Esophagus squamous epithelium (tissue), 5 donors: ENCODE measurements around the gene DNAJA3. TPM values are rescaled to one million over a fixed set of nuclear protein-coding genes. Genes with fewer than 3 reads are reported as not detected.

Experiments
- DNase-seq: peaks from one replicate; lab custom pipeline; 2025; lab: John Stamatoyannopoulos, UW
- H3K27ac ChIP-seq, 4 donors: fragments of 200-600 bp; sonication (generic); one replicate each; pipeline ENCODE4 v1.5.1; 2016 to 2019; ENCODE audit warnings: mild to moderate bottlenecking in 1 of 4
- H3K27me3 ChIP-seq, 4 donors: fragments of 200-600 bp; sonication (generic); 1 replicate in 3 of 4; 2 replicates in 1 of 4; pipeline versions ENCODE4 v1.5.1 to v1.6.0; 2017 to 2021; ENCODE audit warnings: antibody characterized with exemption in 1 of 4
- H3K36me3 ChIP-seq, 3 donors: fragments of 200-600 bp; sonication (generic); one replicate each; pipeline ENCODE4 v1.5.1; 2016 to 2019
- H3K4me1 ChIP-seq, 3 donors: fragments of 200-600 bp; sonication (generic); one replicate each; pipeline ENCODE4 v1.5.1; 2017 to 2019
- H3K4me3 ChIP-seq, 4 donors: fragments of 200-600 bp; sonication (generic); 1 replicate in 3 of 4; 2 replicates in 1 of 4; pipeline ENCODE4 v1.5.1; 2016 to 2019; ENCODE audit warnings: mild to moderate bottlenecking in 2 of 4, moderate library complexity in 1 of 4
- H3K9me3 ChIP-seq, 3 donors: fragments of 200-600 bp; sonication (generic); one replicate each; pipeline ENCODE4 v1.5.1; 2016 to 2019
- POLR2A ChIP-seq, 4 donors: fragments of 450-650 bp; IDR thresholded peaks; one replicate each; pipeline ENCODE4 v1.6.1; 2017; ENCODE audit warnings: antibody characterized with exemption in 4 of 4, mild to moderate bottlenecking in 4 of 4, moderate library complexity in 3 of 4
- WGBS, 2 donors: methylation state at CpG; one replicate each; pipeline ENCODE4 v1.1.5; 2018; 5-methylcytosine and 5-hydroxymethylcytosine counted together
- intact Hi-C: fragments of 100-400 bp; cut with DNase I; formaldehyde crosslinking; loops from one replicate; pipeline ENCODE4 v1.15.0; 2022
- total RNA-seq, 4 donors: library from RNA; depleted of rRNA; stranded (reverse); fragments of >200 nt; gene quantifications; one replicate each; pipeline ENCODE4 v1.1.0, GENCODE V29; 2016
- TF ChIP-seq, protein P1 (sequence below), 6 experiments: fragments of 450-650 bp in 4 of 6; fragments of 200-600 bp in 2 of 6; sonication (generic) in 2 of 6; IDR thresholded peaks; one replicate each; pipeline ENCODE4 v1.5.1; 2016 to 2019; ENCODE audit warnings: antibody characterized with exemption in 6 of 6, mild to moderate bottlenecking in 4 of 6, moderate library complexity in 4 of 6
- donor health status: DM: yes; HTN: yes; CAD: no.

The DNAJA3 gene
- total RNA-seq, 4 donors from 2014 or later: 45.2 to 59.1 (median 49.1) TPM

GRCh38 chr16:4455951-4456350 lies 30.3 kb downstream of the DNAJA3 start:
- Histone ChIP-seq H3K27ac (no peak overlapping the region), H3K9me3 (no peaks in the 10 kb centered on the region), H3K4me1 (peaks cover 0 to 10% (median 4%) of the 10 kb centered on the region in 3 donors), H3K36me3 (peaks cover 24 to 100% (median 39%) of the 10 kb centered on the region in 3 donors), H3K4me3 (no peak overlapping the region), H3K27me3 (no peaks in the 10 kb centered on the region)
- intact Hi-C loops: no loop called here
- TF ChIP-seq, protein P1, sequence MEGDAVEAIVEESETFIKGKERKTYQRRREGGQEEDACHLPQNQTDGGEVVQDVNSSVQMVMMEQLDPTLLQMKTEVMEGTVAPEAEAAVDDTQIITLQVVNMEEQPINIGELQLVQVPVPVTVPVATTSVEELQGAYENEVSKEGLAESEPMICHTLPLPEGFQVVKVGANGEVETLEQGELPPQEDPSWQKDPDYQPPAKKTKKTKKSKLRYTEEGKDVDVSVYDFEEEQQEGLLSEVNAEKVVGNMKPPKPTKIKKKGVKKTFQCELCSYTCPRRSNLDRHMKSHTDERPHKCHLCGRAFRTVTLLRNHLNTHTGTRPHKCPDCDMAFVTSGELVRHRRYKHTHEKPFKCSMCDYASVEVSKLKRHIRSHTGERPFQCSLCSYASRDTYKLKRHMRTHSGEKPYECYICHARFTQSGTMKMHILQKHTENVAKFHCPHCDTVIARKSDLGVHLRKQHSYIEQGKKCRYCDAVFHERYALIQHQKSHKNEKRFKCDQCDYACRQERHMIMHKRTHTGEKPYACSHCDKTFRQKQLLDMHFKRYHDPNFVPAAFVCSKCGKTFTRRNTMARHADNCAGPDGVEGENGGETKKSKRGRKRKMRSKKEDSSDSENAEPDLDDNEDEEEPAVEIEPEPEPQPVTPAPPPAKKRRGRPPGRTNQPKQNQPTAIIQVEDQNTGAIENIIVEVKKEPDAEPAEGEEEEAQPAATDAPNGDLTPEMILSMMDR (IDR thresholded peaks at IDR 0.05): no peak
- no peak for TF ChIP-seq POLR2A (IDR thresholded peaks at IDR 0.05)
- no peak for DNase-seq
- 74 to 81% methylated on average over 7 to 10 of the region's 10 CpGs for WGBS, 2 donors

DNA sequence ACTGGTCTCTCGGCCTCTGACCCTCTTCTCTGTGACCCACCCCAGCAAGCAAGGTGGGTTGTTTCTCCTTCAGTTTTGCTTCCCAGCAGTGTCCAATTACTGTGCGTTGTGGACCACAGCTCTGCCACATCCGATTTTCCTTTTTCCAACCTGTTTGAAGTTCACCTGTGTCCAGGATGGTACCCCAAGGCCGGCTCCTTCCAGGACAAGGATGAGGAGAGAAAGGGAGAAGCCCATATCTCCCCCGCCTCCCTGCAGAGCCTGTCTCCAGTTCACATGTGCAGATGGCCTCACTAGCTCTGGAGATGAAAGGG lies 35.2 kb downstream of the DNAJA3 start:
- Histone ChIP-seq H3K36me3 (peaks cover 4 to 100% (median 17%) of the 10 kb centered on the region in 3 donors), H3K27ac (no peak overlapping the region), H3K27me3 (no peaks in the 10 kb centered on the region), H3K4me3 (no peak overlapping the region), H3K9me3 (no peaks in the 10 kb centered on the region), H3K4me1 (peaks cover 0 to 10% (median 4%) of the 10 kb centered on the region in 3 donors)
- DNase-seq: no peak
- TF ChIP-seq, protein P1 (IDR thresholded peaks at IDR 0.05): no peak
- no peak for TF ChIP-seq POLR2A (IDR thresholded peaks at IDR 0.05)
- intact Hi-C loops: no loop called here
- 78 to 88% methylated on average over 3 to 4 of the region's 5 CpGs for WGBS, 2 donors

DNA sequence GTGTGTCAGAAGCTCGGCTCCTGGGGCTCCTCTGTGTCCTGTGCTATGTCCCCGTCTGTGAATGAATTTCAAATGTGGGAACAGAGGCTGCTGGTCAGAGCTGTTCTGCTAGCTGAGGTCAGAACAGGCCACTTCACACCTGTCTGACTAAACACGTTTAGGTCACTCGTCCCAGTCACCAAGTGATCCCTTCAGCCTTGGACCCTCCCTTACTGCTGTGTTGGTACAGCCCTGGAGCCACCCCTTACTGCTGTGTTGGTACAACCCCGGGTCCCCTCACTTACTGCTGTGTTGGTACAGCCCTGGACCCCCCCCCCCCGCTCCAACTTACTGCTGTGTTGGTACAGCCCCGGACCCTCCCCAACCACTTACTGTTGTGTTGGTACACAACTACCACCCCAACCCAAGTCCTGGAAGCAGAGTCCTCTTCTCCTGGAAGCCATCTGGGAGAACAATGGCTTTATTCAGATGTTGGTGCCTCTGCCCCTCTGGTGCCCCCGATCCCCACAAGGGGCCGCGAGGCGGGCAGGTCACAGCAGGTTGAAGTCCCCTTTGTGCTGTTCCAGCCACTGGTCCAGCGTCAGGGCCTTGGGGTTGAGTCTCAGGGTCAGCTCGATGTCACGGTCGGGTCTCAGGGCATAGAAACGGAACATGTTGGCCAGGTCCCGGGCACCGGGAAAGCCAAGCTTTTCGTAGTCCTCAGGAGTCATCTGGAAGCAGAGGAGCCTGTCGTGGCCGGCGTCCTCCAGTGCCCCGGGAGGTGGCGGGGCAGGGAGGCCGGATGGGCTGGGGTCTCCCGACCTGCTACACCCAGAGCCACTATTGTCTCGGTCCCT lies 35.8 kb downstream of the DNAJA3 start:
- H3K9me3 ChIP-seq: no peaks in the 10 kb centered on the region
- 71 to 81% methylated on average over 12 to 18 of the region's 27 CpGs for WGBS, 2 donors
- no peak for DNase-seq
- no peak overlapping the region for H3K4me3 ChIP-seq
- peaks cover 0 to 100% (median 11%) of the 10 kb centered on the region in 3 donors for H3K36me3 ChIP-seq
- TF ChIP-seq POLR2A (IDR thresholded peaks at IDR 0.05): no peak
- TF ChIP-seq, protein P1 (IDR thresholded peaks at IDR 0.05): no peak
- intact Hi-C loops: no loop called here
- H3K4me1 ChIP-seq: peaks cover 0 to 10% (median 4%) of the 10 kb centered on the region in 3 donors
- H3K27me3 ChIP-seq: no peaks in the 10 kb centered on the region
- no peak overlapping the region for H3K27ac ChIP-seq

- H3K36me3 ChIP-seq: peaks cover 0 to 98% (median under 1%) of the 10 kb centered on the region in 3 donors
- 64 to 80% methylated on average over 8 to 15 of the region's 22 CpGs for WGBS, 2 donors
- DNase-seq: no peak
Observed at GRCh38 chr16:4463522-4464163, 38.0 kb downstream of the DNAJA3 start.

More at GRCh38 chr16:4463522-4464163, 38.0 kb downstream of the DNAJA3 start:
- no peak overlapping the region for H3K4me3 ChIP-seq
- H3K27me3 ChIP-seq: no peaks in the 10 kb centered on the region
- no peak overlapping the region for H3K27ac ChIP-seq
- TF ChIP-seq, protein P1 (IDR thresholded peaks at IDR 0.05): no peak
- no peak for TF ChIP-seq POLR2A (IDR thresholded peaks at IDR 0.05)
- H3K9me3 ChIP-seq: no peaks in the 10 kb centered on the region
- peaks cover 0 to 9% (median 4%) of the 10 kb centered on the region in 3 donors for H3K4me1 ChIP-seq
- intact Hi-C loops: no loop called here
